Endothelial cell of umbilical vein (primary cell): Measurements from ENCODE around the gene RHOBTB1.

ENCODE experiments used
- CTCF ChIP-seq, 2 donors: IDR thresholded peaks; 1 replicate in 1 of 2; 2 replicates in 1 of 2; pipeline ENCODE4 v1.5.1; 2011; ENCODE audit warnings: low read length in 2 of 2, mild to moderate bottlenecking in 2 of 2, moderate library complexity in 2 of 2, control low read depth in 1 of 2, inconsistent platforms in 1 of 2, low read depth in 1 of 2; ENCODE audit not compliant: insufficient read depth in 1 of 2; ENCODE audit errors: extremely low read depth in 1 of 2
- FOS ChIP-seq: IDR thresholded peaks from 2 replicates; pipeline ENCODE4 v1.6.1; 2011; ENCODE audit warnings: mild to moderate bottlenecking, low read length, moderate library complexity, borderline replicate concordance; ENCODE audit not compliant: insufficient read depth
- MYC ChIP-seq: IDR thresholded peaks from one replicate; pipeline ENCODE4 v1.6.1; 2011; ENCODE audit warnings: mild to moderate bottlenecking, low read depth, low read length
- POLR2AphosphoS5 ChIP-seq: IDR thresholded peaks from 2 replicates; pipeline ENCODE4 v1.6.1; 2012; ENCODE audit warnings: low read depth, mild to moderate bottlenecking, control low read depth, low read length, moderate library complexity; ENCODE audit not compliant: insufficient read depth

- no peak for TF ChIP-seq CTCF (IDR thresholded peaks at IDR 0.05; ENCODE audit: extremely low read depth in 1 of 2, insufficient read depth in 1 of 2, low read depth in 1 of 2, low read length in 2 of 2)
- TF ChIP-seq FOS: no peak
- TF ChIP-seq POLR2AphosphoS5: no peak
- no peak for TF ChIP-seq MYC
Measured at GRCh38 chr10:60989400-60989876, 45.5 kb upstream of the RHOBTB1 start.
